Measurements from ENCODE around the gene PRUNE2.
"Not testable (repeated sequence)": the region's sequence is repeated elsewhere in the genome, so short reads cannot be mapped to it uniquely, and the experiment has no call there.

PRUNE2 gene

GRCh38 chr9:76873056-76873792 is 32.7 kb downstream of the PRUNE2 start:
- no peak for DNase-seq (ENCODE audit: low read depth in 1 of 2, low spot score in 1 of 2)

- DNase-seq (ENCODE audit: low read depth in 1 of 2, low spot score in 1 of 2) = no peak
Measured at GRCh38 chr9:76868897-76869296, 37.0 kb downstream of the PRUNE2 start.

- DNase-seq (ENCODE audit: low read depth in 1 of 2, low spot score in 1 of 2) = no peak
Measured at GRCh38 chr9:76866689-76867088, 39.2 kb downstream of the PRUNE2 start.

- no peak for DNase-seq (ENCODE audit: low read depth in 1 of 2, low spot score in 1 of 2)
Measured at GRCh38 chr9:76863832-76864231, 42.1 kb downstream of the PRUNE2 start.

GRCh38 chr9:76859860-76860259 is 46.1 kb downstream of the PRUNE2 start:
- no peak for DNase-seq (ENCODE audit: low read depth in 1 of 2, low spot score in 1 of 2)

- DNase-seq (ENCODE audit: low read depth in 1 of 2, low spot score in 1 of 2) = not testable (repeated sequence)
Measured at GRCh38 chr9:76858248-76858647, 47.7 kb downstream of the PRUNE2 start.

GRCh38 chr9:76856016-76856415 is 49.9 kb downstream of the PRUNE2 start:
- DNase-seq (ENCODE audit: low read depth in 1 of 2, low spot score in 1 of 2) = no peak

- no peak for DNase-seq (ENCODE audit: low read depth in 1 of 2, low spot score in 1 of 2)
Measured at GRCh38 chr9:76855015-76855414, 50.9 kb downstream of the PRUNE2 start.

GRCh38 chr9:76852026-76852425 is 53.9 kb downstream of the PRUNE2 start:
- no peak for DNase-seq (ENCODE audit: low read depth in 1 of 2, low spot score in 1 of 2)

GRCh38 chr9:76846297-76846696 is 59.6 kb downstream of the PRUNE2 start:
- no peak for DNase-seq (ENCODE audit: low read depth in 1 of 2, low spot score in 1 of 2)

- DNase-seq (ENCODE audit: low read depth in 1 of 2, low spot score in 1 of 2) = no peak
Measured at GRCh38 chr9:76845254-76845653, 60.7 kb downstream of the PRUNE2 start.

GRCh38 chr9:76835571-76836283 is 70.2 kb downstream of the PRUNE2 start:
- no peak for DNase-seq (ENCODE audit: low read depth in 1 of 2, low spot score in 1 of 2)

GRCh38 chr9:76828447-76828846 is 77.5 kb downstream of the PRUNE2 start:
- DNase-seq (ENCODE audit: low read depth in 1 of 2, low spot score in 1 of 2) = no peak

- DNase-seq (ENCODE audit: low read depth in 1 of 2, low spot score in 1 of 2) = no peak
Measured at GRCh38 chr9:76827296-76828080, 78.4 kb downstream of the PRUNE2 start.

- DNase-seq (ENCODE audit: low read depth in 1 of 2, low spot score in 1 of 2) = no peak
Measured at GRCh38 chr9:76820431-76820830, 85.5 kb downstream of the PRUNE2 start.

- no peak for DNase-seq (ENCODE audit: low read depth in 1 of 2, low spot score in 1 of 2)
Measured at GRCh38 chr9:76818271-76818670, 87.6 kb downstream of the PRUNE2 start.

GRCh38 chr9:76817489-76817888 is 88.4 kb downstream of the PRUNE2 start:
- DNase-seq (ENCODE audit: low read depth in 1 of 2, low spot score in 1 of 2) = no peak

GRCh38 chr9:76812591-76812990 is 93.3 kb downstream of the PRUNE2 start:
- DNase-seq (ENCODE audit: low read depth in 1 of 2, low spot score in 1 of 2) = no peak

GRCh38 chr9:76810377-76810957 is 95.4 kb downstream of the PRUNE2 start:
- peak in 1 of 2 donors; percentile 2 for DNase-seq (ENCODE audit: low read depth in 1 of 2, low spot score in 1 of 2)

- no peak for DNase-seq (ENCODE audit: low read depth in 1 of 2, low spot score in 1 of 2)
Measured at GRCh38 chr9:76808636-76809035, 97.3 kb downstream of the PRUNE2 start.

GRCh38 chr9:76803762-76804161 is 102.2 kb downstream of the PRUNE2 start:
- no peak for DNase-seq (ENCODE audit: low read depth in 1 of 2, low spot score in 1 of 2)

GRCh38 chr9:76803083-76803482 is 102.8 kb downstream of the PRUNE2 start:
- no peak for DNase-seq (ENCODE audit: low read depth in 1 of 2, low spot score in 1 of 2)

All from activated CD4-positive, alpha-beta T cell treated with anti-CD3 and anti-CD28 coated beads, Interleukin-2, amount 50 U/mL, for 24 hours (primary cell).